ENCODE measurements around the gene STK16.

DNA sequence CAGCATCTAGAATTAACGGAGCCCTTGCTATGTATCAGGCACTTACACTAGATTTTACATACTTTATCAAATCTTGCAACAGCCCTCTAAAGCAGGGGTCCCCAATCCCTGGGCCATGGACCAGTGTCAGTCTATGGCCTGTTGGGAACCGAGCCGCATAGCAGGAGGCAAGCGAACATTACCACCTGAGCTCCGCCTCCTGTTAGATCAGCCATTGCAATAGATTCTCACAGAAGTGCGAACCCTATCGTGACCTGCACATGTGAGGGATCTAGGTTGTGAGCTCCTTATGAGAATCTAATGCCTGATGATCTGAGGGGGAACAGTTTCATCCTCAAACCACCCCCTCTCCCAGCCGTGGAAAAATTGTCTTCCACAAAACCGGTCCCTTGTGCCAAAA is 47.3 kb downstream of the STK16 start:
- TF ChIP-seq POLR2A (IDR thresholded peaks at IDR 0.05), result no peak
- TF ChIP-seq, protein P1, sequence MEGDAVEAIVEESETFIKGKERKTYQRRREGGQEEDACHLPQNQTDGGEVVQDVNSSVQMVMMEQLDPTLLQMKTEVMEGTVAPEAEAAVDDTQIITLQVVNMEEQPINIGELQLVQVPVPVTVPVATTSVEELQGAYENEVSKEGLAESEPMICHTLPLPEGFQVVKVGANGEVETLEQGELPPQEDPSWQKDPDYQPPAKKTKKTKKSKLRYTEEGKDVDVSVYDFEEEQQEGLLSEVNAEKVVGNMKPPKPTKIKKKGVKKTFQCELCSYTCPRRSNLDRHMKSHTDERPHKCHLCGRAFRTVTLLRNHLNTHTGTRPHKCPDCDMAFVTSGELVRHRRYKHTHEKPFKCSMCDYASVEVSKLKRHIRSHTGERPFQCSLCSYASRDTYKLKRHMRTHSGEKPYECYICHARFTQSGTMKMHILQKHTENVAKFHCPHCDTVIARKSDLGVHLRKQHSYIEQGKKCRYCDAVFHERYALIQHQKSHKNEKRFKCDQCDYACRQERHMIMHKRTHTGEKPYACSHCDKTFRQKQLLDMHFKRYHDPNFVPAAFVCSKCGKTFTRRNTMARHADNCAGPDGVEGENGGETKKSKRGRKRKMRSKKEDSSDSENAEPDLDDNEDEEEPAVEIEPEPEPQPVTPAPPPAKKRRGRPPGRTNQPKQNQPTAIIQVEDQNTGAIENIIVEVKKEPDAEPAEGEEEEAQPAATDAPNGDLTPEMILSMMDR (IDR thresholded peaks at IDR 0.05), result no peak
- TF ChIP-seq EP300 (IDR thresholded peaks at IDR 0.05), result no peak

Data from suprapubic skin (tissue), 3 donors.